K562 (cell line): Measurements from ENCODE around the gene VRK3. TPM values are rescaled to one million over a fixed set of nuclear protein-coding genes. Genes with fewer than 3 reads are reported as not detected.

ENCODE experiments used
- ADNP ChIP-seq: fragments of 200-800 bp; sonication (Bioruptor generic); IDR thresholded peaks from 2 replicates; pipeline ENCODE4 v1.6.1; 2016; ENCODE audit warnings: missing genetic modification characterization, missing compliant biosample characterization
- ARID3A ChIP-seq: IDR thresholded peaks from 2 replicates; pipeline ENCODE4 v1.6.1; 2012; ENCODE audit warnings: low read depth, low read length, improper control_type of control experiment, borderline replicate concordance
- CBX1 ChIP-seq: sonication (generic); IDR thresholded peaks from 2 replicates; pipeline ENCODE4 v1.6.1; 2016; ENCODE audit warnings: antibody characterized with exemption, low read depth, mild to moderate bottlenecking
- CCNT2 ChIP-seq: IDR thresholded peaks from 2 replicates; pipeline ENCODE4 v1.6.1; 2011; ENCODE audit warnings: borderline replicate concordance, low read depth, mild to moderate bottlenecking, moderate library complexity, mixed read lengths, low read length; ENCODE audit not compliant: insufficient read length; ENCODE audit errors: extremely low read depth
- CREB3L1 ChIP-seq: fragments of 450-650 bp; IDR thresholded peaks from 2 replicates; pipeline ENCODE4 v1.6.1; 2014; ENCODE audit warnings: low read depth, mild to moderate bottlenecking, moderate library complexity, borderline replicate concordance
- EZH2 ChIP-seq: IDR thresholded peaks from 2 replicates; pipeline ENCODE4 v1.6.1; 2012; ENCODE audit warnings: low read depth, mild to moderate bottlenecking, inconsistent platforms, low read length, borderline replicate concordance
- HEY1 ChIP-seq: fragments of 250-450 bp; sonication (Bioruptor Pico); IDR thresholded peaks from 2 replicates; pipeline ENCODE4 v1.5.0; 2020; ENCODE audit warnings: mild to moderate bottlenecking, moderate library complexity, borderline replicate concordance
- HMG20B ChIP-seq: fragments of 250-450 bp; sonication (Bioruptor Pico); IDR thresholded peaks from 2 replicates; pipeline ENCODE4 v1.5.0; 2021; ENCODE audit warnings: mild to moderate bottlenecking
- ILF3 ChIP-seq: fragments of 450-650 bp; IDR thresholded peaks from 2 replicates; pipeline ENCODE4 v1.6.1; 2018; ENCODE audit warnings: antibody characterized with exemption, mild to moderate bottlenecking, moderate library complexity, borderline replicate concordance
- NUFIP1 ChIP-seq: fragments of 450-650 bp; IDR thresholded peaks from 2 replicates; pipeline ENCODE4 v1.6.1; 2018; ENCODE audit not compliant: partially characterized antibody
- SMAD2 ChIP-seq: fragments of 150-350 bp; IDR thresholded peaks from 2 replicates; pipeline ENCODE4 v1.6.1; 2014; ENCODE audit warnings: low read depth, mild to moderate bottlenecking, low read length
- SMAD3 ChIP-seq: fragments of 450-650 bp; formaldehyde crosslinking; conservative IDR thresholded peaks from 2 replicates; pipeline ENCODE4 v1.4.0; 2020; ENCODE audit warnings: mild to moderate bottlenecking
- SMARCC2 ChIP-seq: fragments of 450-650 bp; IDR thresholded peaks from 2 replicates; pipeline ENCODE4 v1.6.1; 2017; ENCODE audit warnings: antibody characterized with exemption, moderate library complexity, mild to moderate bottlenecking, low read depth
- STAG1 ChIP-seq: sonication (generic); formaldehyde crosslinking; IDR thresholded peaks from 2 replicates; pipeline ENCODE4 v1.5.0; 2020; ENCODE audit warnings: missing genetic modification reagents, borderline replicate concordance
- ZBTB7A ChIP-seq: IDR thresholded peaks from 2 replicates; pipeline ENCODE4 v1.6.1; 2011; ENCODE audit warnings: low read depth, mild to moderate bottlenecking, low read length, moderate library complexity, borderline replicate concordance; ENCODE audit not compliant: control insufficient read depth
- ZNF175 ChIP-seq: fragments of 200-800 bp; sonication (Bioruptor generic); IDR thresholded peaks from 2 replicates; pipeline ENCODE4 v1.6.1; 2016; ENCODE audit warnings: low read depth, mild to moderate bottlenecking, missing genetic modification characterization, missing compliant biosample characterization
- ZNF217 ChIP-seq: sonication (generic); formaldehyde crosslinking; IDR thresholded peaks from 2 replicates; pipeline ENCODE4 v1.8.0; 2022; ENCODE audit warnings: mild to moderate bottlenecking, missing genetic modification reagents
- ZNF780A ChIP-seq: fragments of 250-450 bp; sonication (Bioruptor Pico); IDR thresholded peaks from 2 replicates; pipeline ENCODE4 v1.5.0; 2021; ENCODE audit warnings: mild to moderate bottlenecking
- polyA plus RNA-seq, 8 experiments: library from polyadenylated mRNA; depleted of rRNA in 4 of 8; stranded (reverse) in 5 of 8; unstranded in 3 of 8; fragments of >200 nt; fragmentation: Nextera tagmentation in 2 of 8; fragmentation: Illumina TruSeq in 1 of 8; extraction: Ambion mirVana in 2 of 8; extraction: Trizol in 1 of 8; gene quantifications; 2 replicates each; pipeline versions ENCODE4 v1.2.1 to v1.2.3, GENCODE V29; 2011 to 2014; ENCODE audit warnings: inconsistent platforms in 1 of 8, missing spikeins in 1 of 8
- total RNA-seq, 7 experiments: library from RNA; depleted of rRNA in 6 of 7; stranded (reverse); fragments of >200 nt in 6 of 7; fragmentation: Illumina TruSeq in 2 of 7; extraction: Trizol in 2 of 7; gene quantifications; 2 replicates each; pipeline versions ENCODE4 v1.2.1 to v1.2.3, GENCODE V29; 2011 to 2021; ENCODE audit warnings: low replicate concordance in 1 of 7
- TF ChIP-seq, protein P1 (sequence below): sonication (generic); formaldehyde crosslinking; IDR thresholded peaks from 2 replicates; pipeline ENCODE4 v1.8.0; 2022; ENCODE audit warnings: missing genetic modification reagents, mild to moderate bottlenecking, borderline replicate concordance
- TF ChIP-seq, protein P2 (sequence below): conservative IDR thresholded peaks from 2 replicates; pipeline ENCODE4 v1.6.1; 2011; ENCODE audit warnings: low read depth, mild to moderate bottlenecking, low read length; ENCODE audit not compliant: control insufficient read depth

The VRK3 gene
- total and polyA plus RNA-seq, 9 of the 15 experiments (the other 6 are each of a cell fraction or from before 2014, with no cell fraction given), result 25.6 to 94.3 (median 42.9) TPM

- no peak for TF ChIP-seq HEY1 (CRISPR knock-in tag)
- no peak for TF ChIP-seq SMARCC2
- TF ChIP-seq, protein P1, sequence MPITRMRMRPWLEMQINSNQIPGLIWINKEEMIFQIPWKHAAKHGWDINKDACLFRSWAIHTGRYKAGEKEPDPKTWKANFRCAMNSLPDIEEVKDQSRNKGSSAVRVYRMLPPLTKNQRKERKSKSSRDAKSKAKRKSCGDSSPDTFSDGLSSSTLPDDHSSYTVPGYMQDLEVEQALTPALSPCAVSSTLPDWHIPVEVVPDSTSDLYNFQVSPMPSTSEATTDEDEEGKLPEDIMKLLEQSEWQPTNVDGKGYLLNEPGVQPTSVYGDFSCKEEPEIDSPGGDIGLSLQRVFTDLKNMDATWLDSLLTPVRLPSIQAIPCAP (CRISPR knock-in tag), result peak; percentile 42; the same call in 1 of the 2 replicates
- no peak for TF ChIP-seq ARID3A
- TF ChIP-seq ZNF780A (CRISPR knock-in tag), result no peak
- TF ChIP-seq STAG1 (CRISPR knock-in tag), result no peak
- TF ChIP-seq ZNF175 (CRISPR knock-in tag), result peak; percentile 66; the same call in 1 of the 2 replicates
- TF ChIP-seq ZBTB7A, result no peak
- TF ChIP-seq EZH2, result no peak
- TF ChIP-seq NUFIP1, result no peak
- TF ChIP-seq ILF3, result no peak
- TF ChIP-seq HMG20B (CRISPR knock-in tag), result no peak
- peak; percentile 84 for TF ChIP-seq CREB3L1
- no peak for TF ChIP-seq ZNF217 (CRISPR knock-in tag)
- TF ChIP-seq CBX1, result peak; percentile 78
- 0 out of 2 replicates have a peak, but pooled peaks have one; percentile 56 for TF ChIP-seq SMAD3 (CRISPR knock-in tag)
- TF ChIP-seq, protein P2, sequence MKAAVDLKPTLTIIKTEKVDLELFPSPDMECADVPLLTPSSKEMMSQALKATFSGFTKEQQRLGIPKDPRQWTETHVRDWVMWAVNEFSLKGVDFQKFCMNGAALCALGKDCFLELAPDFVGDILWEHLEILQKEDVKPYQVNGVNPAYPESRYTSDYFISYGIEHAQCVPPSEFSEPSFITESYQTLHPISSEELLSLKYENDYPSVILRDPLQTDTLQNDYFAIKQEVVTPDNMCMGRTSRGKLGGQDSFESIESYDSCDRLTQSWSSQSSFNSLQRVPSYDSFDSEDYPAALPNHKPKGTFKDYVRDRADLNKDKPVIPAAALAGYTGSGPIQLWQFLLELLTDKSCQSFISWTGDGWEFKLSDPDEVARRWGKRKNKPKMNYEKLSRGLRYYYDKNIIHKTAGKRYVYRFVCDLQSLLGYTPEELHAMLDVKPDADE, result peak; percentile 86
- TF ChIP-seq SMAD2, result no peak
- no peak for TF ChIP-seq CCNT2
- no peak for TF ChIP-seq ADNP
Measured at GRCh38 chr19:50025794-50026549, 800 bp upstream of the VRK3 start, which contains the start of gene ZNF473 (continued).
